ENCODE results near the gene NEDD9. TPM values are rescaled to one million over a fixed set of nuclear protein-coding genes. Genes with fewer than 3 reads are reported as not detected.

Gene NEDD9
- 7.4 and 9.9 TPM in 2 replicates for polyA plus RNA-seq (2012; rRNA removed)
- polyA plus RNA-seq (2012; cell fraction: cytosol; rRNA removed), result 6.1 and 6.8 TPM in 2 replicates
- polyA plus RNA-seq (2012; cell fraction: nucleus; rRNA removed), result 12.2 and 22.1 TPM in 2 replicates

GRCh38 chr6:11232193-11232769 is at the start of gene NEDD9:
Gene NEDD9, minus strand, starts transcription at chr6:11232668. Its CDS starts 153 bp downstream, at chr6:11232515.
- WGBS (ENCODE audit: low lambda C conversion rate), result 2% methylated on average over 23 of the region's 24 CpGs
- H3K27ac ChIP-seq (ENCODE audit: low read depth in 2 of 2, low read length in 1 of 2), result peak within 1 kb of the TSS; percentile 89 to 90
- no peaks in the 10 kb centered on the region for H3K27me3 ChIP-seq (ENCODE audit: insufficient read depth)
- no peaks in the 10 kb centered on the region for H3K9me3 ChIP-seq
- DNase-seq, result peak; percentile 90
- TF ChIP-seq CTCF (IDR thresholded peaks at IDR 0.05) (peak; percentile 12; the same call in 1 of the 2 replicates), USF1 (IDR thresholded peaks at IDR 0.05; ENCODE audit: borderline replicate concordance, low read depth) (no peak), RCOR1 (IDR thresholded peaks at IDR 0.05; ENCODE audit: low read length) (no peak), RAD21 (IDR thresholded peaks at IDR 0.05; ENCODE audit: low read length) (peak; percentile 17; the same call in 1 of the 2 replicates), EP300 (IDR thresholded peaks at IDR 0.05; ENCODE audit: borderline replicate concordance in 1 of 2, low read depth in 1 of 2, low read length in 1 of 2) (no peak), TCF12 (IDR thresholded peaks at IDR 0.05) (no peak), SMC3 (IDR thresholded peaks at IDR 0.05; ENCODE audit: low read depth, low read length) (no peak), POLR2AphosphoS5 (IDR thresholded peaks at IDR 0.05; ENCODE audit: low read depth, low read length) (peak; percentile 97), MAX (IDR thresholded peaks at IDR 0.05; ENCODE audit: low read depth) (no peak), TAF1 (IDR thresholded peaks at IDR 0.05; ENCODE audit: borderline replicate concordance, low read depth, low read length) (peak; percentile 93), MXI1 (IDR thresholded peaks at IDR 0.05; ENCODE audit: low read depth, low read length) (peak; percentile 64)
- TF ChIP-seq, protein P1, sequence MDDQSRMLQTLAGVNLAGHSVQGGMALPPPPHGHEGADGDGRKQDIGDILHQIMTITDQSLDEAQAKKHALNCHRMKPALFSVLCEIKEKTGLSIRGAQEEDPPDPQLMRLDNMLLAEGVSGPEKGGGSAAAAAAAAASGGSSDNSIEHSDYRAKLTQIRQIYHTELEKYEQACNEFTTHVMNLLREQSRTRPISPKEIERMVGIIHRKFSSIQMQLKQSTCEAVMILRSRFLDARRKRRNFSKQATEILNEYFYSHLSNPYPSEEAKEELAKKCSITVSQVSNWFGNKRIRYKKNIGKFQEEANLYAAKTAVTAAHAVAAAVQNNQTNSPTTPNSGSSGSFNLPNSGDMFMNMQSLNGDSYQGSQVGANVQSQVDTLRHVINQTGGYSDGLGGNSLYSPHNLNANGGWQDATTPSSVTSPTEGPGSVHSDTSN (IDR thresholded peaks at IDR 0.05), result peak; percentile 17; the same call in 1 of the 2 replicates
- no peaks in the 10 kb centered on the region for H4K20me1 ChIP-seq (ENCODE audit: insufficient read depth)
- peaks cover 27 to 29% of the 10 kb centered on the region in 2 experiments for H3K4me1 ChIP-seq (ENCODE audit: control insufficient read depth in 1 of 2, insufficient read depth in 2 of 2, low read depth in 1 of 2, low read length in 1 of 2)
- peaks cover 19% of the 10 kb centered on the region for H3F3A ChIP-seq (replicated peaks; ENCODE audit: insufficient read depth)
- H3K36me3 ChIP-seq (replicated peaks in 1 of 2; ENCODE audit: control insufficient read depth in 1 of 2, insufficient read depth in 2 of 2, low read length in 1 of 2), result peaks cover 0 to 4% of the 10 kb centered on the region in 2 experiments
- peak within 1 kb of the TSS; percentile 79 for H3K9ac ChIP-seq
- peak within 1 kb of the TSS; percentile 75 to 91 for H3K4me3 ChIP-seq (ENCODE audit: low read depth in 2 of 2, low read length in 1 of 2)
- peak within 1 kb of the TSS; percentile 72 for H2AFZ ChIP-seq (ENCODE audit: low read depth)
- peak within 1 kb of the TSS; percentile 62 for H3K4me2 ChIP-seq
- ChIA-PET POLR2A (interaction anchor here (0.5 to 3.7 kb wide), 10 partner anchors 11 to 264 kb away, joined by 3 to 23 read pairs (median 4); no protein-coding TSS in a partner anchor), CTCF (interaction anchor here (1.0 to 2.2 kb wide), 5 partner anchors 10 to 264 kb away, joined by 3 to 7 read pairs (median 4); no protein-coding TSS in a partner anchor)
- H3K79me2 ChIP-seq (ENCODE audit: insufficient read depth), result peaks cover 51% of the 10 kb centered on the region
- no peaks in the 10 kb centered on the region for H3K9me2 ChIP-seq
